ENCODE measurements around the gene IPCEF1. TPM values are rescaled to one million over a fixed set of nuclear protein-coding genes. Genes with fewer than 3 reads are reported as not detected.

IPCEF1 gene
- polyA plus RNA-seq, 1 donor (not counting 4 experiments of a cell fraction or from before 2014, with no cell fraction given) = 0.21 TPM

GRCh38 chr6:154377726-154378125 is 21.1 kb upstream of the IPCEF1 start:
- H3K9ac ChIP-seq (ENCODE audit: control insufficient read depth, extremely low read depth, insufficient read depth, low read length) = no peak overlapping the region
- DNase-seq (ENCODE audit: low read depth, low spot score) (no peak), FAIRE-seq (no peak)
- H3K27ac ChIP-seq (ENCODE audit: control insufficient read depth, insufficient read depth, low read length) = no peak overlapping the region
- H3K4me3 ChIP-seq (ENCODE audit: control insufficient read depth in 2 of 3, extremely low read depth in 1 of 3, insufficient read depth in 2 of 3, low read depth in 1 of 3, low read length in 3 of 3) = no peak overlapping the region
- no peaks in the 10 kb centered on the region for H4K20me1 ChIP-seq (ENCODE audit: control insufficient read depth, extremely low read depth, insufficient read depth, low read length)
- H3K4me2 ChIP-seq (ENCODE audit: control insufficient read depth, extremely low read depth, insufficient read depth, low read depth, low read length) = no peak overlapping the region
- dilution Hi-C loops (cut with MboI; ENCODE audit: extremely low pct_ligation_motif_present, low sequenced_read_pairs) = no loop called here
- H3K27me3 ChIP-seq (ENCODE audit: control insufficient read depth, extremely low read depth, insufficient read depth, low read length) = no peaks in the 10 kb centered on the region
- H3K4me1 ChIP-seq (ENCODE audit: control insufficient read depth, extremely low read depth, insufficient read depth, low read length) = no peaks in the 10 kb centered on the region
- H3K9me3 ChIP-seq (ENCODE audit: control insufficient read depth, low read depth, low read length) = no peaks in the 10 kb centered on the region
- no peak overlapping the region for H2AFZ ChIP-seq (ENCODE audit: control insufficient read depth, low read length)
- no peak for TF ChIP-seq EZH2 (IDR thresholded peaks at IDR 0.05; ENCODE audit: low read length)
- no peak for TF ChIP-seq CTCF (optimal IDR thresholded peaks at IDR 0.05 in 1 of 3, IDR thresholded peaks at IDR 0.05 in 1 of 3, conservative IDR thresholded peaks at IDR 0.05 in 1 of 3; ENCODE audit: extremely low read depth in 1 of 3, insufficient read depth in 2 of 3, low read length in 3 of 3)
- no peaks in the 10 kb centered on the region for H3K9me1 ChIP-seq (ENCODE audit: control insufficient read depth, extremely low read depth, insufficient read depth, low read length)
- H3K79me2 ChIP-seq (ENCODE audit: control insufficient read depth, insufficient read depth, low read length) = no peaks in the 10 kb centered on the region
- no peaks in the 10 kb centered on the region for H3K36me3 ChIP-seq (ENCODE audit: control insufficient read depth in 2 of 2, extremely low read depth in 1 of 2, insufficient read depth in 2 of 2, low read length in 2 of 2)

GRCh38 chr6:154373971-154374370 is 17.4 kb upstream of the IPCEF1 start:
- Histone ChIP-seq H3K9ac (ENCODE audit: control insufficient read depth, extremely low read depth, insufficient read depth, low read length) (no peak overlapping the region), H2AFZ (ENCODE audit: control insufficient read depth, low read length) (no peak overlapping the region), H3K4me2 (ENCODE audit: control insufficient read depth, extremely low read depth, insufficient read depth, low read depth, low read length) (no peak overlapping the region), H3K79me2 (ENCODE audit: control insufficient read depth, insufficient read depth, low read length) (no peaks in the 10 kb centered on the region), H3K9me3 (ENCODE audit: control insufficient read depth, low read depth, low read length) (no peaks in the 10 kb centered on the region), H3K4me1 (ENCODE audit: control insufficient read depth, extremely low read depth, insufficient read depth, low read length) (peaks cover 8% of the 10 kb centered on the region), H4K20me1 (ENCODE audit: control insufficient read depth, extremely low read depth, insufficient read depth, low read length) (no peaks in the 10 kb centered on the region), H3K27me3 (ENCODE audit: control insufficient read depth, extremely low read depth, insufficient read depth, low read length) (no peaks in the 10 kb centered on the region), H3K4me3 (ENCODE audit: control insufficient read depth in 2 of 3, extremely low read depth in 1 of 3, insufficient read depth in 2 of 3, low read depth in 1 of 3, low read length in 3 of 3) (no peak overlapping the region), H3K27ac (ENCODE audit: control insufficient read depth, insufficient read depth, low read length) (no peak overlapping the region), H3K36me3 (ENCODE audit: control insufficient read depth in 2 of 2, extremely low read depth in 1 of 2, insufficient read depth in 2 of 2, low read length in 2 of 2) (no peaks in the 10 kb centered on the region), H3K9me1 (ENCODE audit: control insufficient read depth, extremely low read depth, insufficient read depth, low read length) (no peaks in the 10 kb centered on the region)
- no peak for FAIRE-seq
- dilution Hi-C loops (cut with MboI; ENCODE audit: extremely low pct_ligation_motif_present, low sequenced_read_pairs) = no loop called here
- TF ChIP-seq CTCF (optimal IDR thresholded peaks at IDR 0.05 in 1 of 3, IDR thresholded peaks at IDR 0.05 in 1 of 3, conservative IDR thresholded peaks at IDR 0.05 in 1 of 3; ENCODE audit: extremely low read depth in 1 of 3, insufficient read depth in 2 of 3, low read length in 3 of 3) = no peak
- TF ChIP-seq EZH2 (IDR thresholded peaks at IDR 0.05; ENCODE audit: low read length) = no peak
- no peak for DNase-seq (ENCODE audit: low read depth, low spot score)

All from keratinocyte (primary cell).